Ishikawa (cell line): ENCODE measurements around the gene AK5.

Experiments
- CEBPB ChIP-seq: IDR thresholded peaks from 2 replicates; pipeline ENCODE4 v1.6.1; 2012
- CREB1 ChIP-seq: IDR thresholded peaks from 2 replicates; pipeline ENCODE4 v1.6.1; 2012; ENCODE audit warnings: low read depth
- EGR1 ChIP-seq: IDR thresholded peaks from 2 replicates; pipeline ENCODE4 v1.6.1; 2012
- EP300 ChIP-seq: IDR thresholded peaks from 2 replicates; pipeline ENCODE4 v1.6.1; 2012; ENCODE audit warnings: borderline replicate concordance
- FOXM1 ChIP-seq: IDR thresholded peaks from 2 replicates; pipeline ENCODE4 v1.6.1; 2012; ENCODE audit warnings: low read depth, borderline replicate concordance
- MAX ChIP-seq: IDR thresholded peaks from 2 replicates; pipeline ENCODE4 v1.6.1; 2012
- NFIC ChIP-seq: IDR thresholded peaks from 2 replicates; pipeline ENCODE4 v1.6.1; 2012
- RAD21 ChIP-seq: IDR thresholded peaks from 2 replicates; pipeline ENCODE4 v1.6.1; 2012; ENCODE audit warnings: low read depth
- REST ChIP-seq: IDR thresholded peaks from 2 replicates; pipeline ENCODE4 v1.6.1; 2012; ENCODE audit warnings: low read depth, mild to moderate bottlenecking
- TAF1 ChIP-seq: IDR thresholded peaks from 2 replicates; pipeline ENCODE4 v1.6.1; 2012; ENCODE audit warnings: low read depth, mild to moderate bottlenecking
- TCF12 ChIP-seq: IDR thresholded peaks from 2 replicates; pipeline ENCODE4 v1.6.1; 2012; ENCODE audit warnings: low read depth
- TEAD4 ChIP-seq: IDR thresholded peaks from 2 replicates; pipeline ENCODE4 v1.6.1; 2012
- USF1 ChIP-seq: IDR thresholded peaks from 2 replicates; pipeline ENCODE4 v1.6.1; 2012
- YY1 ChIP-seq: IDR thresholded peaks from 2 replicates; pipeline ENCODE4 v1.6.1; 2012; ENCODE audit warnings: low read depth
- ZBTB7A ChIP-seq: IDR thresholded peaks from 2 replicates; pipeline ENCODE4 v1.6.1; 2012; ENCODE audit warnings: low read depth

Gene AK5

GRCh38 chr1:77370161-77370560 is 88.3 kb downstream of the AK5 start:
- TF ChIP-seq TEAD4: no peak
- TF ChIP-seq NFIC: no peak

- TF ChIP-seq NFIC (no peak), CEBPB (no peak), RAD21 (no peak), REST (no peak), YY1 (no peak), TCF12 (no peak), FOXM1 (no peak)
These were observed 88.9 kb downstream of the AK5 start for GRCh38 chr1:77370583-77371306.

- no peak for TF ChIP-seq MAX
- no peak for TF ChIP-seq CREB1
- no peak for TF ChIP-seq USF1
- TF ChIP-seq EGR1: no peak
- TF ChIP-seq NFIC: no peak
- no peak for TF ChIP-seq YY1
- no peak for TF ChIP-seq TCF12
- TF ChIP-seq ZBTB7A: no peak
- TF ChIP-seq FOXM1: no peak
- TF ChIP-seq CEBPB: no peak
- no peak for TF ChIP-seq RAD21
- TF ChIP-seq EP300: no peak
- no peak for TF ChIP-seq REST
- TF ChIP-seq TEAD4: no peak
These were observed 89.6 kb downstream of the AK5 start for GRCh38 chr1:77371396-77371795.

GRCh38 chr1:77373702-77374101 is 91.9 kb downstream of the AK5 start:
- TF ChIP-seq CEBPB: peak; percentile 22; the same call in 1 of the 2 replicates
- TF ChIP-seq USF1: no peak

GRCh38 chr1:77375541-77375940 is 93.7 kb downstream of the AK5 start:
- no peak for TF ChIP-seq USF1
- no peak for TF ChIP-seq MAX
- TF ChIP-seq CREB1: no peak
- TF ChIP-seq TEAD4: no peak
- no peak for TF ChIP-seq TAF1

GRCh38 chr1:77375990-77376389 is 94.2 kb downstream of the AK5 start:
- TF ChIP-seq CEBPB: no peak
- TF ChIP-seq TCF12: no peak
- no peak for TF ChIP-seq EP300
- no peak for TF ChIP-seq TEAD4
- TF ChIP-seq REST: no peak
- no peak for TF ChIP-seq CREB1
- TF ChIP-seq MAX: no peak
- TF ChIP-seq FOXM1: no peak
- TF ChIP-seq YY1: no peak
- no peak for TF ChIP-seq EGR1
- no peak for TF ChIP-seq ZBTB7A
- TF ChIP-seq NFIC: no peak
- no peak for TF ChIP-seq USF1
- TF ChIP-seq RAD21: no peak
- TF ChIP-seq TAF1: no peak
